Neural progenitor cell (in vitro differentiated cells): ENCODE measurements around the gene BMP4. TPM values are rescaled to one million over a fixed set of nuclear protein-coding genes. Genes with fewer than 3 reads are reported as not detected.
A peak's percentile ranks its signal among the peaks of the same experiment; 100 is the strongest.

Experiments used
- DNase-seq: peaks from one replicate; pipeline ENCODE4 v3.0.0-alpha.2; 2016; ENCODE audit warnings: low spot score
- H2AFZ ChIP-seq: fragments of 200-600 bp; sonication (generic); replicated peaks from 2 replicates; pipeline ENCODE4 v1.6.1; 2016; ENCODE audit warnings: antibody characterized with exemption
- H3F3A ChIP-seq: fragments of 200-600 bp; sonication (generic); 2 replicates; pipeline ENCODE4 v1.6.1; 2016; ENCODE audit warnings: antibody characterized with exemption, low read depth
- H3K27ac ChIP-seq: fragments of 200-600 bp; sonication (generic); 2 replicates; pipeline ENCODE4 v1.5.1; 2016; ENCODE audit warnings: mild to moderate bottlenecking
- H3K27me3 ChIP-seq: fragments of 200-600 bp; sonication (generic); 2 replicates; pipeline ENCODE4 v1.6.1; 2016; ENCODE audit warnings: mild to moderate bottlenecking, moderate library complexity
- H3K36me3 ChIP-seq: fragments of 200-600 bp; sonication (generic); 2 replicates; pipeline ENCODE4 v1.5.1; 2016
- H3K4me1 ChIP-seq: fragments of 200-600 bp; sonication (generic); 2 replicates; pipeline ENCODE4 v1.6.1; 2016; ENCODE audit warnings: mixed run types
- H3K4me2 ChIP-seq: fragments of 200-600 bp; sonication (generic); 2 replicates; pipeline ENCODE4 v1.6.1; 2016
- H3K4me3 ChIP-seq: fragments of 200-600 bp; sonication (generic); 2 replicates; pipeline ENCODE4 v1.5.1; 2016
- H3K79me2 ChIP-seq: fragments of 200-600 bp; sonication (generic); 2 replicates; pipeline ENCODE4 v1.6.1; 2016; ENCODE audit warnings: low read depth
- H3K9ac ChIP-seq: fragments of 200-600 bp; sonication (generic); 2 replicates; pipeline ENCODE4 v1.6.1; 2016
- H3K9me3 ChIP-seq: fragments of 200-600 bp; sonication (generic); 2 replicates; pipeline ENCODE4 v1.5.1; 2016; ENCODE audit warnings: low read depth
- H4K20me1 ChIP-seq: fragments of 200-600 bp; sonication (generic); 2 replicates; pipeline ENCODE4 v1.6.1; 2016; ENCODE audit warnings: low read depth
- H3K27ac Mint-ChIP-seq: 3 replicates; pipeline ENCODE4 v1.8.0; 2021; ENCODE audit warnings: mixed read lengths
- H3K27me3 Mint-ChIP-seq: 2 replicates; pipeline ENCODE4 v1.8.0; 2022; ENCODE audit warnings: low read depth, mild to moderate bottlenecking, inconsistent platforms, moderate library complexity, mixed read lengths; ENCODE audit not compliant: insufficient read depth
- H3K36me3 Mint-ChIP-seq: 3 replicates; pipeline ENCODE4 v1.8.0; 2021; ENCODE audit warnings: mixed read lengths
- H3K4me1 Mint-ChIP-seq: 3 replicates; pipeline ENCODE4 v1.8.0; 2021; ENCODE audit warnings: mixed read lengths
- H3K4me3 Mint-ChIP-seq: 3 replicates; pipeline ENCODE4 v1.8.0; 2021; ENCODE audit warnings: mild to moderate bottlenecking, moderate library complexity, mixed read lengths
- H3K9me3 Mint-ChIP-seq: 3 replicates; pipeline ENCODE4 v1.8.0; 2020; ENCODE audit warnings: mixed read lengths
- CTCF ChIP-seq: fragments of 200-600 bp; sonication (generic); IDR thresholded peaks from 2 replicates; pipeline ENCODE4 v1.5.1; 2017; ENCODE audit warnings: antibody characterized with exemption, mild to moderate bottlenecking
- EZH2 ChIP-seq: fragments of 200-600 bp; sonication (generic); IDR thresholded peaks from 2 replicates; pipeline ENCODE4 v1.6.1; 2017; ENCODE audit warnings: antibody characterized with exemption, mild to moderate bottlenecking, moderate library complexity
- EZH2phosphoT487 ChIP-seq: fragments of 200-600 bp; sonication (generic); IDR thresholded peaks from 2 replicates; pipeline ENCODE4 v1.6.1; 2017; ENCODE audit warnings: antibody characterized with exemption
- total RNA-seq: library from RNA; depleted of rRNA; stranded (reverse); fragments of >200 nt; gene quantifications from 2 replicates; pipeline ENCODE4 v1.2.3, GENCODE V29; 2015; ENCODE audit warnings: low replicate concordance

The BMP4 gene
- total RNA-seq, 1 donor from 2014 or later: 11.0 TPM

GRCh38 chr14:53932966-53933365 is 23.7 kb downstream of the BMP4 start:
- H3F3A ChIP-seq: no peaks in the 10 kb centered on the region
- no peaks in the 10 kb centered on the region for H3K9me3 Mint-ChIP-seq
- H3K4me2 ChIP-seq: no peak overlapping the region
- H3K36me3 ChIP-seq: no peaks in the 10 kb centered on the region
- no peak for TF ChIP-seq EZH2phosphoT487
- no peak for TF ChIP-seq EZH2
- TF ChIP-seq CTCF: no peak
- H3K27ac ChIP-seq: no peak overlapping the region
- DNase-seq: no peak
- no peak overlapping the region for H3K4me3 ChIP-seq
- no peak overlapping the region for H2AFZ ChIP-seq
- H3K27ac Mint-ChIP-seq: no peak overlapping the region
- H3K4me1 ChIP-seq: no peaks in the 10 kb centered on the region
- peaks cover 3% of the 10 kb centered on the region for H3K4me1 Mint-ChIP-seq
- H4K20me1 ChIP-seq: no peaks in the 10 kb centered on the region
- H3K36me3 Mint-ChIP-seq: no peaks in the 10 kb centered on the region
- H3K79me2 ChIP-seq: no peaks in the 10 kb centered on the region
- H3K4me3 Mint-ChIP-seq: no peak overlapping the region
- H3K9me3 ChIP-seq: no peaks in the 10 kb centered on the region
- no peak overlapping the region for H3K9ac ChIP-seq
- no peaks in the 10 kb centered on the region for H3K27me3 Mint-ChIP-seq
- H3K27me3 ChIP-seq: no peaks in the 10 kb centered on the region

GRCh38 chr14:53929871-53930715 is 26.5 kb downstream of the BMP4 start:
- H3K79me2 ChIP-seq: no peaks in the 10 kb centered on the region
- no peak overlapping the region for H3K27ac ChIP-seq
- TF ChIP-seq EZH2phosphoT487: no peak
- TF ChIP-seq CTCF: peak; percentile 67
- DNase-seq: peak; percentile 62
- H3K36me3 ChIP-seq: no peaks in the 10 kb centered on the region
- H3K27me3 Mint-ChIP-seq: no peaks in the 10 kb centered on the region
- peaks cover 3% of the 10 kb centered on the region for H3K4me1 Mint-ChIP-seq
- H3K27ac Mint-ChIP-seq: no peak overlapping the region
- no peak overlapping the region for H3K4me3 Mint-ChIP-seq
- no peaks in the 10 kb centered on the region for H3F3A ChIP-seq
- H3K36me3 Mint-ChIP-seq: no peaks in the 10 kb centered on the region
- no peak overlapping the region for H2AFZ ChIP-seq
- no peak overlapping the region for H3K4me2 ChIP-seq
- no peak overlapping the region for H3K4me3 ChIP-seq
- H3K9ac ChIP-seq: no peak overlapping the region
- no peaks in the 10 kb centered on the region for H3K9me3 Mint-ChIP-seq
- no peaks in the 10 kb centered on the region for H4K20me1 ChIP-seq
- H3K27me3 ChIP-seq: no peaks in the 10 kb centered on the region
- H3K4me1 ChIP-seq: no peaks in the 10 kb centered on the region
- no peaks in the 10 kb centered on the region for H3K9me3 ChIP-seq

GRCh38 chr14:53927171-53927570 is 29.5 kb downstream of the BMP4 start:
- Histone ChIP-seq H4K20me1 (no peaks in the 10 kb centered on the region), H3K36me3 (no peaks in the 10 kb centered on the region), H3K27ac (no peak overlapping the region), H3F3A (no peaks in the 10 kb centered on the region), H3K4me1 (no peaks in the 10 kb centered on the region), H2AFZ (no peak overlapping the region), H3K4me2 (no peak overlapping the region), H3K9ac (no peak overlapping the region), H3K9me3 (no peaks in the 10 kb centered on the region), H3K4me3 (no peak overlapping the region), H3K27me3 (no peaks in the 10 kb centered on the region), H3K79me2 (no peaks in the 10 kb centered on the region)
- no peaks in the 10 kb centered on the region for H3K9me3 Mint-ChIP-seq
- no peak for DNase-seq
- no peaks in the 10 kb centered on the region for H3K27me3 Mint-ChIP-seq
- peaks cover 3% of the 10 kb centered on the region for H3K4me1 Mint-ChIP-seq
- no peaks in the 10 kb centered on the region for H3K36me3 Mint-ChIP-seq
- TF ChIP-seq CTCF (no peak), EZH2phosphoT487 (no peak), EZH2 (no peak)
- H3K27ac Mint-ChIP-seq: no peak overlapping the region
- no peak overlapping the region for H3K4me3 Mint-ChIP-seq
